NT2/D1 (cell line): ENCODE data around the gene MS4A1.
"Not testable (repeated sequence)": the region's sequence is repeated elsewhere in the genome, so short reads cannot be mapped to it uniquely, and the experiment has no call there.

Source experiments
- DNase-seq: peaks from one replicate; pipeline ENCODE4 v3.0.0-alpha.2; 2011; ENCODE audit warnings: low read depth, low spot score
- H3K27me3 ChIP-seq: 2 replicates; pipeline ENCODE4 v1.6.0; 2011; ENCODE audit warnings: mild to moderate bottlenecking; ENCODE audit not compliant: insufficient read length, insufficient read depth
- H3K36me3 ChIP-seq: 2 replicates; pipeline ENCODE4 v1.6.1; 2011; ENCODE audit warnings: mild to moderate bottlenecking, low read length, mixed read lengths; ENCODE audit not compliant: insufficient read depth, insufficient read length
- H3K4me1 ChIP-seq: 2 replicates; pipeline ENCODE4 v1.5.1; 2011; ENCODE audit not compliant: insufficient read depth, insufficient read length
- H3K4me3 ChIP-seq: 2 replicates; pipeline ENCODE4 v1.5.1; 2011; ENCODE audit warnings: low read depth; ENCODE audit not compliant: insufficient read length
- H3K9ac ChIP-seq: 2 replicates; pipeline ENCODE4 v1.6.0; 2011; ENCODE audit warnings: low read depth; ENCODE audit not compliant: insufficient read length
- H3K9me3 ChIP-seq: 2 replicates; pipeline ENCODE4 v1.5.1; 2011; ENCODE audit warnings: mild to moderate bottlenecking, low read length; ENCODE audit not compliant: insufficient read depth
- SUZ12 ChIP-seq: IDR thresholded peaks from 2 replicates; pipeline ENCODE4 v1.6.1; 2011; ENCODE audit not compliant: insufficient read length, insufficient read depth; ENCODE audit errors: extremely low read depth
- YY1 ChIP-seq: IDR thresholded peaks from 2 replicates; pipeline ENCODE4 v1.6.1; 2011; ENCODE audit not compliant: insufficient read length, insufficient read depth
- ZNF274 ChIP-seq: IDR thresholded peaks from 2 replicates; pipeline ENCODE4 v1.6.1; 2011; ENCODE audit warnings: mild to moderate bottlenecking, low read depth, low read length

The MS4A1 gene

DNA sequence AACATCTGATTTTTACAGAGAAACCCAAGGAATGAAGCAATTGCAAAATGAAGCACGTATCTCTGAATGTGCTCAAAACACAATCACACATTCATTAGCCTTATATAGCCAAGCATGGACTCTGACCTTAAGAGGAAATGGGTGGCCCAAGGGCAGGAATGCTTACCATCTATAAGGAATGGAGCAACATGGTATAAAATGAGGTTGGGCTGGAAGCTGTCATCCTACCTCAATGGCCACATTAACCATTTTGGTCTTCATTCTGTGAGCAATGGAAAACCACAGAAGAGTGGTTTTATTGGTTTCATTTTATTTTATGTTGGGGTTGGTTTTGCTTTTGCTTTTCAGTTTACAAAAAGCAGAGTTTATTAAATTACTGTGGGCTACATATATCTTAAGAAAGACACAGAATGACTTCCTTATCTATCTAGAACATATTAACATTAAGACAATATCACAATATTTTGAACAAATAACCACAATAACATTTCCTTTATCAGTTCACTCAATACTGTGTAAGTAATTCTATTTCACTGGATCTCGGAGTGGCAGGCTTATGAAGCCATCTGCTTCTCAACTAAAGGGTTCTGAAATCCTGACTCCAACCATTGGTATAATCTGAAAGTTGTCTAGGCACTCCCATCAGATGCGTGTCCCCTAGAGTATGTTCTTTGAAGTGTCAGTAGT, 48.7 kb downstream of the MS4A1 start:
- no peak overlapping the region for H3K4me3 ChIP-seq
- no peak for TF ChIP-seq SUZ12
- no peak for TF ChIP-seq YY1
- no peak for TF ChIP-seq ZNF274
- no peaks in the 10 kb centered on the region for H3K4me1 ChIP-seq
- no peaks in the 10 kb centered on the region for H3K36me3 ChIP-seq
- no peak for DNase-seq
- no peaks in the 10 kb centered on the region for H3K27me3 ChIP-seq
- H3K9ac ChIP-seq: no peak overlapping the region
- peaks cover 32% of the 10 kb centered on the region for H3K9me3 ChIP-seq

DNA sequence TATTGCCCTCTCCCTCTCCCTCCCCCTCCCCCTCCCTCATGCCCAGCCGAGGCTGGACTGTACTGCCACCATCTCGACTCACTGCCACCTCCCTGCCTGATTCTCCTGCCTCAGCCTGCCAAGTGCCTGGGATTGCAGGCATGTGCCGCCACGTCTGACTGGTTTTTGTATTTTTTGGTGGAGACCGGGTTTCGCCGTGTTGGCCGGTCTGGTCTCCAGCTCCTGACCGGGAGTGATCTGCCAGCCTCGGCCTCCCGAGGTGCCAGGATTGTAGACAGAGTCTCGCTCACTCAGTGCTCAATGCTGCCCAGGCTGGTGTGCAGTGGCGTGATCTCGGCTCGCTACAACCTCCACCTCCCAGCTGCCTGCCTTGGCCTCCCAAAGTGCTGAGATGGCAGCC, 54.0 kb downstream of the MS4A1 start:
- not testable (repeated sequence) for H3K36me3 ChIP-seq, H3K27me3 ChIP-seq, DNase-seq, H3K4me3 ChIP-seq, H3K4me1 ChIP-seq, H3K9ac ChIP-seq
- peaks cover 24% of the 10 kb centered on the region for H3K9me3 ChIP-seq

DNA sequence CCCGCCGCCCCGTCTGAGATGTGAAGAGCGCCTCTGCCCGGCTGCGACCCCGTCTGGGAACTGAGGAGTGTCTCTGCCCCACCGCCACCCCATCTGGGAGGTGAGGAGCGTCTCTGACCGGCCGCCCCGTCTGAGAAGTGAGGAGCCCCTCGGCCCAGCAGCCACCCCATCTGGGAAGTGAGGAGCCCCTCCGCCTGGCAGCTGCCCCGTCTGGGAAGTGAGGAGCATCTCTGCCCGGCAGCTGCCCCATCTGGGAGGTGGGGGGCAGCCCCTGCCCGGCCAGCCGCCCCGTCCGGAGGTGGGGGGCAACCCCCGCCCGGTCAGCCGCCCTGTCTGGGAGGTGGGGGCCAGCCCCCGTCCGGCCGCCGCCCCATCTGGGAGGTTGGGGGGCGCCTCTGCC, 54.6 kb downstream of the MS4A1 start:
- H3K36me3 ChIP-seq, H3K4me3 ChIP-seq, H3K4me1 ChIP-seq, H3K27me3 ChIP-seq, H3K9ac ChIP-seq, DNase-seq: not testable (repeated sequence)
- peaks cover 24% of the 10 kb centered on the region for H3K9me3 ChIP-seq

DNA sequence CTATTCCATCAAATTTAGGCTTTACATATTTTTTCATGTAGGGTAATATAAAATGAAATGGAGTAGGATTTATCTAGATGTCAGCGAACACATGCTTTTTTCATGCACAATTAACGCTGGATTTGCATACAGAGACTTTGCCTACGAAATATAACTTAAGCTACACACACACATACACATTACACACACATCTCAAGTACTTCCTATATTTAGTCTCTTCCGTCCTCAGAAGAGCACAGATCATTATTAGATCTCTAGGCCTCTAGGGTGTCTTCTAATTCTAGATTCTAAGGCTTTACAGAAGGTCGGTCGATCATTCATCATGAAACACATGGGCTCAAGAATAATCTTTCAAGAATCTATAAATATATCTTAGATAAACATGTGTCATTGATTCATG, 55.7 kb downstream of the MS4A1 start:
- TF ChIP-seq YY1 (no peak), ZNF274 (no peak), SUZ12 (no peak)
- no peak overlapping the region for H3K4me3 ChIP-seq
- no peak overlapping the region for H3K9ac ChIP-seq
- no peaks in the 10 kb centered on the region for H3K36me3 ChIP-seq
- no peak for DNase-seq
- H3K27me3 ChIP-seq: no peaks in the 10 kb centered on the region
- H3K9me3 ChIP-seq: peaks cover 24% of the 10 kb centered on the region
- no peaks in the 10 kb centered on the region for H3K4me1 ChIP-seq

DNA sequence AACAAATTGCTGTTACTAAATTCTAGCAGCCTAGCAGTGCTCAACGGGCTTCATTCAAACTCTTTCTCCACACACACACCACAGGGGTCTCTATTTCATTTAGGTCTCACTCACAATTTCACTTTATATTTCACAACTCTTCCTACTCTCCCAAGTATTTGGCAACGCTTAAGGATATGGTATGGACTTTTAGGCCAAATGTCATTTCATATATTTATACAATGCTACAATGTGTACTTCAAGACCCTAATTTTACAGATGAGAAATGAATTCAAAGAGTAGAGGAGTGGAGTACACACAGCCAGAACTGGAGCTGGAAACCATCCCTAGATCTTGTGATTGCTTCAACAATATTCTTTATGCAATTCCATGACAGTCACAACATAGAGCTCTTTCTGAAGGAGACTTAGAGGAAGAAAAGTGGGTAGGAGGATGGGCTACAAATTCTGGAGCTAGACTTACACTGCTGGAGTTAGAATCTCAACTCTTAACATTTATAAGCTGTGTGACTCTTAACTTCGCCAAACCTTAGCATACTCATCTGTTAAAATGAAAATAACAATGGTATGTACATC, 57.1 kb downstream of the MS4A1 start:
- Histone ChIP-seq H3K4me3 (no peak overlapping the region), H3K4me1 (no peaks in the 10 kb centered on the region), H3K9me3 (peaks cover 24% of the 10 kb centered on the region), H3K36me3 (no peaks in the 10 kb centered on the region), H3K27me3 (no peaks in the 10 kb centered on the region), H3K9ac (no peak overlapping the region)
- no peak for DNase-seq
- no peak for TF ChIP-seq YY1
- TF ChIP-seq ZNF274: no peak
- TF ChIP-seq SUZ12: no peak

DNA sequence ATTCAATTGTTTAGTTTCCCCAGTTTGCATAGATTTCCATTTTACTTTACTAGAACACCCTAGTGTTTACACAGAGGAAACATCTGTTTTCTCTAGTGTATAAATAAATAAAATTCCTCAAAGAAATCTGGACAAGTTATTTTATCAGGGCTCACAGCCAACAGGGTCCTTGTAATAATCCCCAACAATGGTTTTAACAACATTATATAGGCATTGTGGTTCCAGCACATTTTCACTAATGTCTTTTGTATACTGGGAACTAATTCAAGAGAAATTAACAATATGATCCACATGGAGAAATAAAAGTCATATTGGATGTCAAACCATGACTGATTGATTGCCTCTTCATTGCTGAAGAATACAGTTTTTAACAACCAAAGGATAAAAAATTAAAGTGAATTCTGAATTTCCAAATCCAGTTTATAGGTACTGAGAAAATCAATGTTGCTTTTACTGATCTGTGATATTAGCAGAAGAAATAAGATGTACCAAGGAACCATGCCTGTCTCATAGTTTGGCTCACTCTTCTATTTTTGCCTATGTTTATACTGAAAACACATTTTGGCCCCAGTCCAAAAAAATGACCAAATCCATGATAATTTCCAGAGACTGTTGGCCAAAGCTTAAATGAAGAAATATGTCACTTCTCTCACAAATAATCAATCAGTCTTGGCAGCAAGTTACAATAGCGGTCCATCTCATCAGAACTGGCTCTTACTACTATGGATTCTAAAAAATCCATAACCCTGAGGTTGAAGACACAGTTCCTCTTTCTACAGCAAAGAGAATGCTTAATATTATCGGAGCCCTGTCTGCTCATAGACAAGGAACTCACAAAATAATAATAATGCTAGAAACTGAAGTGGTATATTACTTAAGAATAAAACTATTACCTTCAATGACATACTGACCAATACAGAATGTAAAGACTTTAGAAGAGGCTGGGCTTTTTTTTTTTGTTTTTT, 58.1 kb downstream of the MS4A1 start:
- H3K4me1 ChIP-seq: no peaks in the 10 kb centered on the region
- no peak overlapping the region for H3K4me3 ChIP-seq
- H3K9ac ChIP-seq: no peak overlapping the region
- no peaks in the 10 kb centered on the region for H3K36me3 ChIP-seq
- H3K9me3 ChIP-seq: peaks cover 19% of the 10 kb centered on the region
- no peak for TF ChIP-seq YY1
- TF ChIP-seq SUZ12: no peak
- TF ChIP-seq ZNF274: no peak
- DNase-seq: no peak
- H3K27me3 ChIP-seq: no peaks in the 10 kb centered on the region

DNA sequence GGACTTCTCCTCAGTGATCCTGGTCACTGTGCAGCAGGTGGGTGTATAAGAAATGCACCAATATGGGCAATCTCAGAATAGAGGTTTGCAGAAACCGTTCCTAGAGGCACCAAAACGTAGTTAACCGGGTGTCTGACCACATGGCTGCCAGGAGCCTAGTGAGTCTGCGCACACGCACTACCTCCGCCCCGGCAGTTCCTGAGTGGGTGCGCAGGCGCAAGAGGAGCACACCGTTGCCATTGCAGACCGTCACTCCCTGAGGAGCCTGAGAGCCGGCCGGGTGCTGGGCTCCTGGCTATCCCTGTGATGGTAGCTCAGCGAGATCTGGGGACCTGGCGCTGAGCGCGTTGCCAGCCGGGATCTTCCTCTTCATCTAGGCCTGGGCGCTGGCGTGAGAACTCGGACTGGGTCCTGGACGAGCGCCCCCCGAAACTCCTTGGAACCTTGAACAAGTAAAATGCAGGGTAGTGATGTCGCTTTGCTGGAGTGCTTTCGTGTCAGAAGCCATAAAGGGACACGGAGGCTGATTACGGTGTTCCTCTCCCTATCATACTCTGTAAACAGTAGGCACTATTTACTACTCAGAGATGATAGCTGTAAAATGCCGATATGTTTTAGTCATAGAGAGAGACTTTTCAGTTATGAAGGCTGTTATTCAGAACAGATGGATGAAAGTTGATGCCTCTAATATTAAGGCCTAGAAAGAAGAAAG, 59.7 kb downstream of the MS4A1 start, which contains the start of gene MS4A13:
TSS of gene MS4A13 (plus strand) at position 249 of the 712 bp plus-strand sequence. CDS start 2,692 bp downstream, outside the sequence.
- no peak for TF ChIP-seq SUZ12
- TF ChIP-seq YY1: no peak
- TF ChIP-seq ZNF274: no peak
- Histone ChIP-seq H3K36me3 (no peaks in the 10 kb centered on the region), H3K9me3 (peaks cover 19% of the 10 kb centered on the region), H3K4me3 (no peak within 1 kb of the TSS), H3K4me1 (no peaks in the 10 kb centered on the region), H3K27me3 (no peaks in the 10 kb centered on the region), H3K9ac (no peak within 1 kb of the TSS)
- no peak for DNase-seq
